HL-60 (cell line): ENCODE results near the gene NDUFS5.
"Not testable (repeated sequence)": the region's sequence is repeated elsewhere in the genome, so short reads cannot be mapped to it uniquely, and the experiment has no call there.

ENCODE experiments used
- GABPA ChIP-seq: IDR thresholded peaks from 2 replicates; pipeline ENCODE4 v1.6.1; 2012; ENCODE audit warnings: low read depth
- POLR2AphosphoS5 ChIP-seq: IDR thresholded peaks from 2 replicates; pipeline ENCODE4 v1.6.1; 2012; ENCODE audit warnings: low read depth
- TF ChIP-seq, protein P1 (sequence below): IDR thresholded peaks from one replicate; pipeline ENCODE4 v1.5.1; 2011; ENCODE audit warnings: low read length, control low read depth, inconsistent platforms; ENCODE audit not compliant: insufficient read depth

DNA sequence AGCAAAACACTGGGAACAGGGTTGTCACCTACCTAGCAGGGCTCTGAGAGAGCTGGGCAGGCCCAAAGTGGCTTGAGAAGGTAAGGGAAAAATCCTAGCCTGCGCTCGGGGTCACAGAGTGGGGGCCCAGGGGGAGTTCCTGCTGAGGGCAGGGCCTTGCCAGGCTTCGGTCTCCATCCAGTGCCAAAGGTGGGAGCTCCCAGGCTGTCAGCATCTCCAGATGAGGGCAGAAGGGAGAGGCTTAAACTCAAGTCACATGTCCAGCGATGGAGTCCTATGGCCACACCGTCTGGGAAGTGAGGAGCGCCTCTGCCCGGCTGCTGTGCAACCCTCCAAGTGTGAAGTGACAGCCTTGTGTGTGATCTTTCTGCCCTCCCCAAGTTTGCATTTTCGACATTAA lies 11.2 kb upstream of the NDUFS5 start:
- TF ChIP-seq, protein P1, sequence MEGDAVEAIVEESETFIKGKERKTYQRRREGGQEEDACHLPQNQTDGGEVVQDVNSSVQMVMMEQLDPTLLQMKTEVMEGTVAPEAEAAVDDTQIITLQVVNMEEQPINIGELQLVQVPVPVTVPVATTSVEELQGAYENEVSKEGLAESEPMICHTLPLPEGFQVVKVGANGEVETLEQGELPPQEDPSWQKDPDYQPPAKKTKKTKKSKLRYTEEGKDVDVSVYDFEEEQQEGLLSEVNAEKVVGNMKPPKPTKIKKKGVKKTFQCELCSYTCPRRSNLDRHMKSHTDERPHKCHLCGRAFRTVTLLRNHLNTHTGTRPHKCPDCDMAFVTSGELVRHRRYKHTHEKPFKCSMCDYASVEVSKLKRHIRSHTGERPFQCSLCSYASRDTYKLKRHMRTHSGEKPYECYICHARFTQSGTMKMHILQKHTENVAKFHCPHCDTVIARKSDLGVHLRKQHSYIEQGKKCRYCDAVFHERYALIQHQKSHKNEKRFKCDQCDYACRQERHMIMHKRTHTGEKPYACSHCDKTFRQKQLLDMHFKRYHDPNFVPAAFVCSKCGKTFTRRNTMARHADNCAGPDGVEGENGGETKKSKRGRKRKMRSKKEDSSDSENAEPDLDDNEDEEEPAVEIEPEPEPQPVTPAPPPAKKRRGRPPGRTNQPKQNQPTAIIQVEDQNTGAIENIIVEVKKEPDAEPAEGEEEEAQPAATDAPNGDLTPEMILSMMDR, result not testable (repeated sequence)
- TF ChIP-seq POLR2AphosphoS5, GABPA: not testable (repeated sequence)
